ENCODE data around the gene EFEMP2. TPM values are rescaled to one million over a fixed set of nuclear protein-coding genes. Genes with fewer than 3 reads are reported as not detected.
"Not testable (repeated sequence)": the region's sequence is repeated elsewhere in the genome, so short reads cannot be mapped to it uniquely, and the experiment has no call there.

EFEMP2 gene
- total and polyA plus RNA-seq, 2 experiments from 2014 or later = 7.4 to 9.4 TPM

DNA sequence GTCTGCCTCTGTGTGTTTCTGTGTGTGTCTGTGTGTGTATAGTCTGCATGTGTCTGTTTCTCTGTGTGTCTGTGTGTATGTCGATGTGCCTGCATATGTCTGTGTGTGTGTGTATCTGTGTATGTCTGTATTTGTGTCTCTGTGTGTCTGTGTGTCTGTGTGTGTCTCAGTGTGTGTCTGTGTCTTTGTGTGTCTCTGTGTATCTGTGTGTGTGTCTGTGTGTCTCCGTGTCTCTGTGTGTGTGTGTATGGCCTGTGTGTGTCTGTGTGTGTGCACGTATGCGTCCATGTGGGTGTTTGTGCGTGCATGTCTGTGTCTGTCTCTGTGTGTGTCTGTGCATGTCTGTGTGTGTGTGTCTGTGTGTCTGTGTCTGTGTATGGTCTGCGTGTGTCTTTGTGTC lies 38.4 kb downstream of the EFEMP2 start (continued):
- TF ChIP-seq, protein P1, sequence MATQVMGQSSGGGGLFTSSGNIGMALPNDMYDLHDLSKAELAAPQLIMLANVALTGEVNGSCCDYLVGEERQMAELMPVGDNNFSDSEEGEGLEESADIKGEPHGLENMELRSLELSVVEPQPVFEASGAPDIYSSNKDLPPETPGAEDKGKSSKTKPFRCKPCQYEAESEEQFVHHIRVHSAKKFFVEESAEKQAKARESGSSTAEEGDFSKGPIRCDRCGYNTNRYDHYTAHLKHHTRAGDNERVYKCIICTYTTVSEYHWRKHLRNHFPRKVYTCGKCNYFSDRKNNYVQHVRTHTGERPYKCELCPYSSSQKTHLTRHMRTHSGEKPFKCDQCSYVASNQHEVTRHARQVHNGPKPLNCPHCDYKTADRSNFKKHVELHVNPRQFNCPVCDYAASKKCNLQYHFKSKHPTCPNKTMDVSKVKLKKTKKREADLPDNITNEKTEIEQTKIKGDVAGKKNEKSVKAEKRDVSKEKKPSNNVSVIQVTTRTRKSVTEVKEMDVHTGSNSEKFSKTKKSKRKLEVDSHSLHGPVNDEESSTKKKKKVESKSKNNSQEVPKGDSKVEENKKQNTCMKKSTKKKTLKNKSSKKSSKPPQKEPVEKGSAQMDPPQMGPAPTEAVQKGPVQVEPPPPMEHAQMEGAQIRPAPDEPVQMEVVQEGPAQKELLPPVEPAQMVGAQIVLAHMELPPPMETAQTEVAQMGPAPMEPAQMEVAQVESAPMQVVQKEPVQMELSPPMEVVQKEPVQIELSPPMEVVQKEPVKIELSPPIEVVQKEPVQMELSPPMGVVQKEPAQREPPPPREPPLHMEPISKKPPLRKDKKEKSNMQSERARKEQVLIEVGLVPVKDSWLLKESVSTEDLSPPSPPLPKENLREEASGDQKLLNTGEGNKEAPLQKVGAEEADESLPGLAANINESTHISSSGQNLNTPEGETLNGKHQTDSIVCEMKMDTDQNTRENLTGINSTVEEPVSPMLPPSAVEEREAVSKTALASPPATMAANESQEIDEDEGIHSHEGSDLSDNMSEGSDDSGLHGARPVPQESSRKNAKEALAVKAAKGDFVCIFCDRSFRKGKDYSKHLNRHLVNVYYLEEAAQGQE (IDR thresholded peaks at IDR 0.05; ENCODE audit: unreplicated experiment) = no peak
- TF ChIP-seq CREB1 (CRISPR knock-in tag; IDR thresholded peaks at IDR 0.05; ENCODE audit: low read depth) (no peak), EZH2 (IDR thresholded peaks at IDR 0.05; ENCODE audit: low read depth, unreplicated experiment) (no peak), ZNF114 (CRISPR knock-in tag; IDR thresholded peaks at IDR 0.05) (no peak), ZNF331 (CRISPR knock-in tag; IDR thresholded peaks at IDR 0.05; ENCODE audit: low read depth) (no peak)

DNA sequence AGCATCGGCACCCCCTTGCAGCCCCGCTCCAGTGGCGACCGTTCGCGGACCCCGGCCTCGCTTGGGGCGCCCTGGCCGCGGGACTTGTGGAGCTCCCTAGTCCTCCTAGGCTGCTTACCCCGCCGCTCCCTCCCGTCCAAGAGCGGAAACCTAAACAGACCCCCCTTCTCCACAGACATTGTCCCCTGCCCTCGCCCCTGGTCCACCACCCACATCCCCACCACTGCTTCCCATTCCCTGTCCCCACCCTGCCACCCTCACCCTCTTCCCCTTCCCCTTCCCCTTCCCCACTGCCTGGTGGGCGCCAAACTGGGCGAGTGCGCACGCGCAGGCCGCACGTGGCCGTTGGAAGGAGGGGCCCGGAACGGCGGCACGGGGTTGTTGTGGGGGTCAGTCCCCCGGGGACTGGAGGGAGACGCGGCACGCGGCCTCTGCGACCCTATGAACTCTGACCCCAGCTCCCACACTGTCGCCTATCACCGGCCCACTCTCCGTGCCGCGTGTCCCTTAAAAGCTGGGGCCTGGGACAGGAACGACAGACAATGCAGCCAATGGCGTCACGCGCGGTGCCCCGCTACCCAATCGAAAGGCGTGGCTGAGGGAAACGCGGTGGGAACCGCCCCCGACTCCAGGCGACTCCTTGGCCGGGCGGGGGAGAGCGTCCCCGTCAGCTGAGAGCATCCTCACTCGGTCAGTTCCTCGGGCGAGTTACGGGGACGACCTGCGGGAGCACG lies 39.1 kb downstream of the EFEMP2 start, which contains the start of gene SNX32:
TSS of gene SNX32 (plus strand) at position 667 of the 734 bp plus-strand sequence. CDS start 103 bp downstream, outside the sequence.
- H4K20me1 ChIP-seq (replicated peaks; ENCODE audit: insufficient read depth) = no peaks in the 10 kb centered on the region
- Mint-ChIP-seq H3K36me3 (ENCODE audit: low read depth) (no peaks in the 10 kb centered on the region), H3K9me3 (no peaks in the 10 kb centered on the region), H3K4me3 (no peak within 1 kb of the TSS; the same call in 2 of the 3 replicates), H3K27ac (no peak within 1 kb of the TSS), H3K27me3 (ENCODE audit: insufficient read depth, low read depth, poor library complexity) (peaks cover 23% of the 10 kb centered on the region), H3K4me1 (peaks cover 11% of the 10 kb centered on the region)
- H3F3A ChIP-seq (replicated peaks; ENCODE audit: low read depth) = 0 out of 2 replicates have a peak, but pooled peaks cover 3% of the 10 kb centered on the region
- peak; percentile 98 for DNase-seq (ENCODE audit: low spot score)
- TF ChIP-seq, protein P2, sequence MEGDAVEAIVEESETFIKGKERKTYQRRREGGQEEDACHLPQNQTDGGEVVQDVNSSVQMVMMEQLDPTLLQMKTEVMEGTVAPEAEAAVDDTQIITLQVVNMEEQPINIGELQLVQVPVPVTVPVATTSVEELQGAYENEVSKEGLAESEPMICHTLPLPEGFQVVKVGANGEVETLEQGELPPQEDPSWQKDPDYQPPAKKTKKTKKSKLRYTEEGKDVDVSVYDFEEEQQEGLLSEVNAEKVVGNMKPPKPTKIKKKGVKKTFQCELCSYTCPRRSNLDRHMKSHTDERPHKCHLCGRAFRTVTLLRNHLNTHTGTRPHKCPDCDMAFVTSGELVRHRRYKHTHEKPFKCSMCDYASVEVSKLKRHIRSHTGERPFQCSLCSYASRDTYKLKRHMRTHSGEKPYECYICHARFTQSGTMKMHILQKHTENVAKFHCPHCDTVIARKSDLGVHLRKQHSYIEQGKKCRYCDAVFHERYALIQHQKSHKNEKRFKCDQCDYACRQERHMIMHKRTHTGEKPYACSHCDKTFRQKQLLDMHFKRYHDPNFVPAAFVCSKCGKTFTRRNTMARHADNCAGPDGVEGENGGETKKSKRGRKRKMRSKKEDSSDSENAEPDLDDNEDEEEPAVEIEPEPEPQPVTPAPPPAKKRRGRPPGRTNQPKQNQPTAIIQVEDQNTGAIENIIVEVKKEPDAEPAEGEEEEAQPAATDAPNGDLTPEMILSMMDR (conservative IDR thresholded peaks at IDR 0.05; ENCODE audit: low read depth in 2 of 2) = no peak
- TF ChIP-seq POLR2AphosphoS5 (IDR thresholded peaks at IDR 0.05; ENCODE audit: low read depth) (peak; percentile 79), CREB1 (CRISPR knock-in tag; IDR thresholded peaks at IDR 0.05; ENCODE audit: low read depth) (peak; percentile 83), EZH2phosphoT487 (IDR thresholded peaks at IDR 0.05; ENCODE audit: unreplicated experiment) (no peak), STAT1 (IDR thresholded peaks at IDR 0.05; ENCODE audit: unreplicated experiment) (no peak)
- TF ChIP-seq, protein P1 (IDR thresholded peaks at IDR 0.05; ENCODE audit: unreplicated experiment) = no peak
- peak within 1 kb of the TSS; percentile 96 for H3K4me2 ChIP-seq
- H3K27ac ChIP-seq (ENCODE audit: low read depth) = no peak within 1 kb of the TSS
- 0 out of 2 replicates have a peak, but pooled peaks cover 4% of the 10 kb centered on the region for H3K79me2 ChIP-seq (replicated peaks; ENCODE audit: insufficient read depth)
- H3K4me3 ChIP-seq = peak within 1 kb of the TSS; percentile 76
- H3K4me1 ChIP-seq (ENCODE audit: insufficient read depth) = peaks cover 5% of the 10 kb centered on the region; the same call in 1 of the 2 replicates
- H3K9me2 ChIP-seq (ENCODE audit: insufficient read depth) = peaks cover 6% of the 10 kb centered on the region; the same call in 1 of the 2 replicates
- H2AFZ ChIP-seq = peak within 1 kb of the TSS; percentile 97
- H3K36me3 ChIP-seq (ENCODE audit: insufficient read depth) = no peaks in the 10 kb centered on the region
- H3K27me3 ChIP-seq (ENCODE audit: insufficient read depth) = peaks cover 10% of the 10 kb centered on the region
- peak; percentile 97 for ATAC-seq

DNA sequence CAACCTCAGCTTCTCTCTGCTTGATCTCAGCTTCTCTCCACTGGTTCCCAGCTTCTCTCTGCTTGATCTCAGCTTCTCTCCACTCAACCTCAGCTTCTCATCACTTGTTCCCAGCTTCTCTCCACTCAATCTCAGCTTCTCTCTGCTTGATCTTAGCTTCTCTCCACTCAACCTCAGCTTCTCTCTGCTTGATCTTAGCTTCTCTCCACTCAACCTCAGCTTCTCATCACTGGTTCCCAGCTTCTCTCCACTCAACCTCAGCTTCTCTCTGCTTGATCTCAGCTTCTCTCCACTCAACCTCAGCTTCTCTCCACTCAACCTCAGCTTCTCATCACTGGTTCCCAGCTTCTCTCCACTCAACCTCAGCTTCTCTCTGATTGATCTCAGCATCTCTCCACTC lies 40.4 kb downstream of the EFEMP2 start:
- H3K36me3 Mint-ChIP-seq (ENCODE audit: low read depth); H3K9me3 Mint-ChIP-seq; H4K20me1 ChIP-seq (replicated peaks; ENCODE audit: insufficient read depth); H3K4me1 ChIP-seq (ENCODE audit: insufficient read depth); DNase-seq (ENCODE audit: low spot score); H3K36me3 ChIP-seq (ENCODE audit: insufficient read depth); H3K4me2 ChIP-seq; H3K27ac ChIP-seq (ENCODE audit: low read depth); H3K9me2 ChIP-seq (ENCODE audit: insufficient read depth); H3K27ac Mint-ChIP-seq; ATAC-seq; H2AFZ ChIP-seq; H3F3A ChIP-seq (replicated peaks; ENCODE audit: low read depth); H3K4me3 ChIP-seq; H3K79me2 ChIP-seq (replicated peaks; ENCODE audit: insufficient read depth): not testable (repeated sequence)
- peaks cover 10% of the 10 kb centered on the region for H3K27me3 ChIP-seq (ENCODE audit: insufficient read depth)
- peaks cover 23% of the 10 kb centered on the region for H3K27me3 Mint-ChIP-seq (ENCODE audit: insufficient read depth, low read depth, poor library complexity)
- H3K4me1 Mint-ChIP-seq = peaks cover 11% of the 10 kb centered on the region
- peak overlapping the region; percentile 44 for H3K4me3 Mint-ChIP-seq

Measured in GM23338 (cell line).